Cerebellar cortex (tissue), 1 donor: ENCODE results near the gene DPM3.

Experiments used
- DNase-seq: peaks from one replicate; pipeline ENCODE4 v3.0.0-alpha.2; 2015; ENCODE audit warnings: low spot score

DPM3 gene

DNA sequence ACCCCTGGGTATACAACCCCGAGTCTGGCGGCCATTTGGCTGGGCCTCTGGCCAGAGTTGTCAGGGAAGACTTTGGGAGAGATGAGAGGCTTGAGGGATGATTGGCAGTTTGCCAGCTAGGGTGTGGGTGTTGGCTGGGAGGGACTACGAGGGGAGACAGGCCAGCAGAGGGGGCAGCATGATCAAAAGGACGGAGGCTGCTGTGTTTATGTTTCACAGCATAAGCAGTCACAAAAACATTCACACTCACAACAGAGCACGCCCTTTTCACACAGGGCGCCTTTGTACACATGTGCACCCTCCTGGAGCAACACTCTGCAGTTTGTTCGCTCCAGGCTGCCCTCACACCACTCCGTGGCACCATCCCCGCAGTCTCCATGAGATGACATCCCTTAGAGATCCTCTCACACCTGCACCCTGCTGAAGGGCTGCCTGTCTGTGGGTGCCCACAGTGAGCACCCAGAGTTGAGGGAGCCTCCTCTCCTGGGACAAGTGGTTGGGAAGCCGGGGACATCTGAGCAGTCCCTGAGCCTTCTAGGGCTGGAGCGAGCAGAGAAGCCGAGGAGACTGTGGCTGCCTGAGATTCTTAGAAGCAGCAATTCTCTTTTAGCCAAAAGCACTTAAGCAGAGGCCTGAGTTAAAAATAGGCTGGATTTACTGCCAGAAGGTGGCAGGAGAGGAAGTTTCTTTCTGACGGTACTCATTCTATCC lies 46.3 kb downstream of the DPM3 start:
- peak; percentile 70 for DNase-seq

DNA sequence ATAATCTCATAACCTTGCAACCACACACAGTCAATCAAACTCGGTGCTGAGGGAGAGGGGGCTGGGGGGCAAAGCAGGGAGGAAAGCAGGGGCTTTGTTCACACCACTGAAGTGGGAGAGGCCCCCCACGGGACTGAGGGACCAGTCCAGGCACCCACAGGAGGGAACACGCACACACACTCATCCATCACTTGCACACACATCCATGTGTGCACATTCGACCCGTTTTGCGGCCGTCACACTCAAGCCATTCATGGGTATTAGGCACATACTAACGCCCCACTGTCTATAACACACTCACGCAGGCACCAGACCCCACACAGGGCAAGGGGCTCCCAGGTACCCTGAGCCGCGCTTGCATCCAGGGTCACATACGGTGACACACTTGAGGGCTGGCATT lies 47.7 kb downstream of the DPM3 start:
- no peak for DNase-seq

- DNase-seq: no peak
Observed at GRCh38 chr1:155092131-155092530, 48.2 kb downstream of the DPM3 start.

GRCh38 chr1:155091071-155092051 lies 49.0 kb downstream of the DPM3 start:
- peak; percentile 73 for DNase-seq
